Renal cortex interstitium (tissue), 11 donors: ENCODE results near the gene MLH3. TPM values are rescaled to one million over a fixed set of nuclear protein-coding genes. Genes with fewer than 3 reads are reported as not detected.

ENCODE experiments used
- DNase-seq, 11 donors: peaks; one replicate each; pipeline ENCODE4 v3.0.0-alpha.2; 2013; ENCODE audit warnings: low read depth in 9 of 11, low spot score in 4 of 11; ENCODE audit errors: extremely low read depth in 1 of 11
- polyA plus RNA-seq, 3 donors: library from polyadenylated mRNA; unstranded; fragments of 120-200 nt; gene quantifications; one replicate each; pipeline ENCODE4 v1.2.1, GENCODE V29; 2013; ENCODE audit not compliant: insufficient read length in 3 of 3

The MLH3 gene
- polyA plus RNA-seq, 3 donors: 29.7 to 43.7 (median 34.6) TPM

- DNase-seq: no peak
Measured at GRCh38 chr14:74979029-74979428, 72.2 kb downstream of the MLH3 start.

- no peak for DNase-seq
Measured at GRCh38 chr14:74978416-74978947, 72.8 kb downstream of the MLH3 start.

DNA sequence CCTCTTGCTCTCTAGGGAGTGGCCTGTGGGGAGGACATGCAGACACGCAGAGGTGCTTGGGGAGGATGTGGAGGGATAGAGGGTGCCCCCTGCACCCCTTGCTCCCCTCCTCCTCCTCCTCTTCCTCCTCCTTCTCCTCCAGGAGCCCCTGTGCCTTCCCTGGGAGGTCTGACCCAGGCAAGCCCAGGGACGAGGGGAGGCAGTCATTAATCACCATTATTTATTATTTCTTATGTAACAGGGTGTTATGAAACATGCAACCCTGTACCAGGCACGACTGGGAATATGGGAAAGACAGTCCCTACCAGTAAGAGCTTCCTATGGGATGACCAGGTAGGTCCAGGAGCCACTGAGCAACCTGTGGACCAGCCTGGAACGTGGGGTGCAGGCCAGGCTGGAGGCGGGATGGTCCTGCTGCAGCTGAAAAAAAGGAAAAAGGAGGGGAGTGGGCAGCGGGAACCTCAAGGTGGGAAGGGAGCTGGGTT is 73.3 kb downstream of the MLH3 start:
- DNase-seq: no peak

DNA sequence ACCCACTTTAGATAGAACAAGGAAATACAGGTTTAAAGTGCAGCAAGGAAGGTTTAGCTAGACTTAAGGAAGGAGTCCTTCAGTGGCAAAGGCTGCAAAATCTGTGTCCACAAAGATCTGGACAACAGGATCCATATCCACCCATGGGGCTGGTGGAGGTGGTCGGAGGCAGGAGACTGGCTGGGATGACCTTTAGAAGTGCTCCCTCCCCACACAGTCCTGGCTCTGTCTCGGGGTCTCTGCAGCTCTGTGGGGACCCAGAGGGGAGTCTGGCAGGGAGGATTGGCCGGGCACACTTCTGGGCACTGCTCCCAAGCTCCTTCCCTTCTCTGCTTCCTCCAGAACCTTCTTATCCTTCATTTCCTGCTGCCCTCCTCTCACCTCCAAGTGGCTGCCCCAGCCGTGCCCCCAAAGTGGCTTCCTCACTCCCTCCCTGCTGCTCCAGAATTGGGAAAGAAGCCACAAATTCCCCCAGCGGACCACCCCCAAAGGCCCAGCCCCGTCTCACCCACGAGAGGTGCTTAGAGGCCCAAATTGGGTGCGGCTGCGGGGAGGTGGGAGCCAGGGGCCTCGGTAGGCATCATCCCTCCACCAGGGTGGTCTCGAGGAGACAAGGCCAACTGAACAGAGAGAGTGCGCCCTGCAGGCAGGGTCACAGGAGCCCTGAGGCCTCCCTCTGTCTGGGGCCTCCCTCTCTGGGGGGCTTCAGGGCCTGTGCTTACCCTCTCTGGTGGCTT is 73.9 kb downstream of the MLH3 start:
- no peak for DNase-seq

DNA sequence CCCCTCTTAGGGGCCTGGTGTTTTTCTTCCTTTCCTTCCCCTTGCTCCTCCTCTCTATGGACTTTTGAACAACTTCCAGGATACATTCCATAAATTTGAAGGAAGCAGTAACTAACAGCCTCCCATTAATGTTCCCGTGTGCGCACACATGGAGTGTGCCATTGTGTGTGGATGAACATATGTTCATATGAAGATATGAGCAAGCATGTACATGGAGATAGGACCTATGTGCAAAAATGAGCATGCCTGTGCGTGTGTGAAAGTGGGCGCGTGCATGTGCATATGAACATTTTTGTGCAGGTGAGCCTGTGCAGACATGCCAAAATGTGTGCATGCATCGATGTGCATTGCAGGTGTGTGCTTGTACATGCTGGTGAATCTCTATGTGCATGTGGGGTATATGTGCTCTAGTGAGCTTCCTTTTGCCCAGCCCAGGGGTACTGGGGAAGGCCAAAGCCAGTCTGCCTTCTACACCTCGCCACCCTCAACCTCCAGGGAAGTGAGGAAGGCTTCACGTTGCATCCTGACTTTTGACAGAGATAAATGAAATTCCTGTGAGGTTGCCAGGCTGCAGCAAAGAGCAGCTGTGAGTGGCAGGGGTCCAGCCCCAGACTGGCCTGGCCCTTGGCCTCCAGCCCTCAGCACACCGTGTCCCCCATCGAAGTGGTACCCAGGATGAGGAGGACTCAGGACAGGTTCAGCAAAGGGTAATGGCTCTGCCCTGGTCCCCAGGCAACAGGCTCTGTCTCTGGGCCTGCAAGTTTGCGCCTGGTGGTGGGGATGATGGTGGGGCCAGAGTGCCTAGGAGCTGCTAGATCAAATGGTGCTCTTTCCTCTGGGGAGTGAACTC is 74.8 kb downstream of the MLH3 start:
- DNase-seq: no peak

DNA sequence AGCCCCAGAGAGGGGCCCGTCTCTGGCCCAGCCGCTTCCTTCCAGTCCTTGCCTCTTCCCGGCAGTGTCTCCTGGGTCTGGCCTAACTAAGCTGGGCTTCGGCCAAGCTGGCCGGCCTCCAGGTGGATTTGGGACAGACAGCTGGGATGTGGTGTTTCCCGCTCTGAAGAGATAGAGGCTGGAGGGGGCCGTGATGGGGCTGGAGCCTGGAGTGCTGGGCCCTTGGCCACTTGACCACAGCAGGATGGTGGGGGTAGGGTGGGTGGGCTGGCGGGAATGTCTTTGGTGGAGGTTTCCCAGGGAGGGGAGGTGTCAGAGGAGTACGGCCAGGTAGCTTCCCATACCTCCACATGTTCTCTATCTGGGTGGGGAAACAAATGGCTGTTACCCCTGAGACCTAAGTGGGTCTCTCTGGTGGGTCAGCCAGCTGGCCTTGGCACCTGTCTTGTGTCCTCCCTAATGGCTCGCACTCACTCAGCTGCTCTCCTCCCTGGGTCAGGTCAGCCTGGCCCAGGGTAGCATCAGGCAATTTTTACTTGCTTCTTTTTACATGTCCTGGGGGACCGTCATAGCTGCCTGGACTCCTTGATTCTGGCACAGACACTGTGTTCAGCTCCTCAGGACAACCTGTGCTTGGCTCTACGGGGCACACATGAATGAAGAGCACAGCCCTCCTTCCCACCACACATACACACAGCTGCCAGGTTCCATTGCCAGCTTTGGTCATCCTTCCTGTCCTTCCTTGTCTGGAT is 76.0 kb downstream of the MLH3 start:
- DNase-seq: no peak

- DNase-seq: no peak
Measured at GRCh38 chr14:74974364-74975058, 76.8 kb downstream of the MLH3 start.

GRCh38 chr14:74973905-74974363 is 77.3 kb downstream of the MLH3 start:
- no peak for DNase-seq

GRCh38 chr14:74973003-74973653 is 78.1 kb downstream of the MLH3 start:
- DNase-seq: no peak

DNA sequence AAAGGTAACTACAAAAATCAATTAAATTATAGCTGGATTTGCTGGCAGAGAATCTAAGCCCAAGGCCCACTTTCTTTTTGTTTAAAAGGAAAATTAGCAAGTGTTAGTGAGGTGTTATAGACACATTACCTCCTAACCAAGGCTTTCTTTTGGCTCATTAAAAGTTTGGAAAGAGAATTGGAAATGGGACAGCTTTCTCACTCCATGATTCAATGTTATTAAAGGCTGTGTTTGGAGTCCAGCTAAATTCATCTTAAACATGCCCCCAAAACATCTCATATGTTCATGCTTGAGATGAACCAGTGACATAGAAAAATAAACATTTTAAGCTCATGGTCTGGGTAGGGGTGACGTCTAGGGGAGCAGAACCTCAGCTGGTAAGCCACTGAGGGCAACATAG is 82.5 kb downstream of the MLH3 start:
- no peak for DNase-seq

- DNase-seq: no peak
Measured at GRCh38 chr14:74965486-74966153, 85.6 kb downstream of the MLH3 start.

DNA sequence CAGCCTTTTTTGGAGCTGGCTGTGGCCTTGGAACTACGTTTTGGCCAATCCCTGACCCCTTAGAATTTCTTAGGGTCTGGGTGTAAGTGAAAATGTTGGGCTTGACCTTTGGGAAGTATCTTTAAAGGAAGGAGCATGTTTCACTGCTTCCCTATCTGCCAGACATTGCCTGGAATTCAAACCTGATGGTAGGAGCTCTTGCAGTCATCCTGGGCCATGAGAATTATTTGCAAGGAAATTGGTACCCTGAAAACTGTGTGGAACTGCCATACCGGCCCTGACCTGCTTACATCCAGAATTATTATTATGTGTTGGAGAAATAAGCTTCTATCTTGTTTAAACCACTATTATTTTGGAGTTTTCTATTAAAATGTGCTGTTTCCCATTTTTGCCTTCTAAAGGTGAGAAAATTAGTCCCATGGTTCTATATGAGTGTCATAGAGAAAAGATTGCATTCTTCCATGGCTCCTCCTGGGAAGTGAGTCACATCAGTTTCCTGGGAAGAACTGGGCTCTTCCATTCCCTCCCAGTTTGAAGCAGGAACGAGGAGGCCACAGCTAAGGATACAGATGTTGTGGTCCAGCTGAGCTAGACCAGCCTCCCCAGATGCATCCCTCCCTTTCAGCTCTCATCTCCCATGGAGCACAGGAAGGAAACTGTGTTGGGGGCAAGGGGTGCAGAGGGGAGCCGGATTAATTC is 86.3 kb downstream of the MLH3 start:
- no peak for DNase-seq

Other genes starting within 250 kb of the MLH3 start
- gene PROX2, start 175.3 kb downstream of the MLH3 start, polyA plus RNA-seq: 1 to 10 TPM in 2 of 3 donors, under 1 TPM in 1; 0.98 to 2.9 (median 1.2) TPM
- gene DLST, start 169.6 kb downstream of the MLH3 start, polyA plus RNA-seq: 100 to 1,000 TPM; 116 to 132 (median 122) TPM
- 1 to 10 TPM in 2 of 3 donors, under 1 TPM in 1; 0.79 to 1.9 (median 1.6) TPM for gene RPS6KL1, start 128.2 kb downstream of the MLH3 start, polyA plus RNA-seq
- 10 to 100 TPM in 1 of 3 donors, 1 to 10 TPM in 2; 6.7 to 12.0 (median 8.2) TPM for gene PGF, start 95.9 kb downstream of the MLH3 start, polyA plus RNA-seq
- gene EIF2B2, start 48.5 kb downstream of the MLH3 start, polyA plus RNA-seq: 10 to 100 TPM; 58.5 to 63.5 (median 60.1) TPM
- 10 to 100 TPM; 29.2 to 54.5 (median 32.8) TPM for gene ACYP1, start 12.6 kb upstream of the MLH3 start, polyA plus RNA-seq
- gene ZC2HC1C, start 18.2 kb upstream of the MLH3 start, polyA plus RNA-seq: 1 to 10 TPM; 6.3 to 9.3 (median 7.0) TPM
- 100 to 1,000 TPM; 129 to 142 (median 130) TPM for gene NEK9, start 75.6 kb upstream of the MLH3 start, polyA plus RNA-seq
- gene TMED10, start 125.1 kb upstream of the MLH3 start, polyA plus RNA-seq: 100 to 1,000 TPM; 256 to 273 (median 264) TPM
- 100 to 1,000 TPM; 241 to 640 (median 512) TPM for gene FOS, start 227.4 kb upstream of the MLH3 start, polyA plus RNA-seq